ENCODE measurements around the gene SCFD2.

DNA sequence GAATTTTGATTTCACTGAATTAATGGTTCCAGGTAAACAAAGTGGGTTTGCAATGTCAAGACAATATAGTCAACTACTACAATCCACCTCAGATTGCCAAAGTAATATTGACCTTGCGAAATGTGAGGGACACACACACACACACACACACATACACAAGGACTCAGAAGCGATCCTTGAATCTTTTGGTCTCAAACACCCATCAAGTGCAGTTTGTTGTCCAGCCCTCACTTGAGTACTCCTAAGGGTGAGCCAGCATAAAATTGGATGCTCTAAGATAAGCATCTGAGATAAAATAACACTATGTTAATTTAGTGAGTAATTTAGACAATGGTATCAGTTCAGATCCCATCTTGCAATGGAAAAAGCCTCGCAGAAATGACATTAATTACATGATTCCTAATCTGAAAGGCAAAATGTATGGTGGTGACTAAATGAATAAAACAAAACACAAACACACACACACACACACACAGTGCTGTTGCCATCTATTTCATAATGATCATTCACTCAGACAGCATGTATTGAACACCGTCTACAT lies 401.2 kb downstream of the SCFD2 start:
- TF ChIP-seq CTCF (IDR thresholded peaks at IDR 0.05) (no peak), POLR2A (IDR thresholded peaks at IDR 0.05) (no peak)
